ENCODE measurements around the gene SLC7A8. TPM values are rescaled to one million over a fixed set of nuclear protein-coding genes. Genes with fewer than 3 reads are reported as not detected.

Gene SLC7A8
- total RNA-seq, 1 donor from 2014 or later, result 1.8 TPM

DNA sequence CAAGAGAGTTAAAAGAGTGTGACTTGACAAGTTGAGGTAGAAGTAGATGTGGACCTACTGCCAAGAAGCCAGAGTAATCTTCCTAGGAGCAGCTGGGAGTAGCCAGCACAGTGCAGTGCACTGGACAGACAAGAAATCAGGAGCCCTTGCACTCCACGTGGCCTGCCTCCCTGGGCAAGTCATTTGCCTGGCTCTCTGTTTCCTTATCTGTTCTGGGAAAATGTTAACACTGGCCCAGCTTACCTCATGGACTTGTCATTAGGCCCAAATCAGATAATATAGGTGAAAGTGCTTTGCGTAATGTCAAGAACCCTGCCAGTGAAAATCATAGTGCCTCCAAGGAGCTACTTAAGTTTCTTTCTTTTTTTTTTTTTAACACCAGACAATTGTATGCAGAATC is 19.2 kb downstream of the SLC7A8 start:
- ATAC-seq (ENCODE audit: low read depth), result no peak
- intact Hi-C loops (cut with micrococcal nuclease), result no loop called here
- ChIA-PET POLR2A (no interaction called here), CTCF (no interaction called here)
- Mint-ChIP-seq H3K9me3 (no peaks in the 10 kb centered on the region), H3K4me3 (no peak overlapping the region), H3K27me3 (peaks cover 6% of the 10 kb centered on the region), H3K36me3 (ENCODE audit: low read depth) (no peaks in the 10 kb centered on the region), H3K4me1 (no peaks in the 10 kb centered on the region), H3K27ac (no peak overlapping the region)
- DNase-seq, result no peak
- no peak for TF ChIP-seq CTCF (IDR thresholded peaks at IDR 0.05)

GRCh38 chr14:23163830-23164229 is 19.6 kb downstream of the SLC7A8 start:
- Mint-ChIP-seq H3K9me3 (no peaks in the 10 kb centered on the region), H3K4me3 (no peak overlapping the region), H3K27ac (no peak overlapping the region), H3K36me3 (ENCODE audit: low read depth) (no peaks in the 10 kb centered on the region), H3K4me1 (no peaks in the 10 kb centered on the region), H3K27me3 (peaks cover 7% of the 10 kb centered on the region)
- ChIA-PET POLR2A (no interaction called here), CTCF (no interaction called here)
- no peak for DNase-seq
- no peak for TF ChIP-seq CTCF (IDR thresholded peaks at IDR 0.05)
- intact Hi-C loops (cut with micrococcal nuclease), result no loop called here
- ATAC-seq (ENCODE audit: low read depth), result no peak

DNA sequence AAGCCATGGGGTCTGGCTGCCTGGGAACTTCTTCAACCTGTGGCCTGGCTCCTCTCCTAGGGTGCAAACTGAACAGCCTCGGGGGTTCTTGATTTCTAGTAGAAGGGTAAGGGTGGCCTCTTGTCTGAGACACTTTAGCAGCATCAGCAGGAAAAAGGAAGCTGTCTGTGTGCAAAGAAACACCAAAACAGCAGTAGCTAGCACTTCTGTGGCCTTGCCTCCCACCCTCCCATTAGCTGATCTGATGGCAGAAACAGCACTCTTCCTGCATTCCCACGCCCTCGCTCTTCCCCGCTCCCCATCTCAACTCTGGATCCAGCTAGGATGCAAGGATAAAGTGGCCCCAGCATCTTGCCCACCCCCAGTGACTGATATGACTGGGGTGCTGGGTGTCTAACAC is 20.7 kb downstream of the SLC7A8 start:
- no peaks in the 10 kb centered on the region for H3K36me3 Mint-ChIP-seq (ENCODE audit: low read depth)
- CTCF ChIA-PET, result no interaction called here
- DNase-seq (no peak), ATAC-seq (ENCODE audit: low read depth) (no peak)
- POLR2A ChIA-PET, result no interaction called here
- no peak overlapping the region for H3K27ac Mint-ChIP-seq
- intact Hi-C loops (cut with micrococcal nuclease), result no loop called here
- H3K4me1 Mint-ChIP-seq, result no peaks in the 10 kb centered on the region
- H3K4me3 Mint-ChIP-seq, result no peak overlapping the region
- peaks cover 9% of the 10 kb centered on the region for H3K27me3 Mint-ChIP-seq
- no peaks in the 10 kb centered on the region for H3K9me3 Mint-ChIP-seq
- no peak for TF ChIP-seq CTCF (IDR thresholded peaks at IDR 0.05)

DNA sequence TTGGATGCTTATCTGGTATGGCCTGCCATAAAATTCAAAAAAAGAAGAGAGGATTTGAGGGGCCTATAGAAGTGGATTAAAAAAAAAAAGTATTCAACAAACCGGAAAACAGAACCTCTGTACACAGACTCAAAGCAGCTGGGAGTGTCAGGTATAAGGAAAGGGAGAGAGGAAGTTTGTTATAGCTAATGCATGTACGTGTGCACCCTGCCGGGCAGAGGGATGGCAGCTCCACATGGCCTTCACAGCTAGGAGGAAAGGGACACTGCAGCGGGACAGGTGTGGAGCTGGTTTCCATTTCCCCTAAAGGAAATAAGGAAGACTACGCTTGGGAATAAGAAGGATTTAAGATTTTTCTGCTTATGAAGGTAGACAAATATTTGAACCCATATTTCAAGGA is 21.5 kb downstream of the SLC7A8 start:
- no peaks in the 10 kb centered on the region for H3K9me3 Mint-ChIP-seq
- CTCF ChIA-PET, result interaction anchor here (0.7 kb wide), 1 partner anchor 140 kb away, joined by 3 read pairs; no protein-coding TSS in a partner anchor
- intact Hi-C loops (cut with micrococcal nuclease), result no loop called here
- no peaks in the 10 kb centered on the region for H3K4me1 Mint-ChIP-seq
- TF ChIP-seq CTCF (IDR thresholded peaks at IDR 0.05), result no peak
- H3K27me3 Mint-ChIP-seq, result peaks cover 10% of the 10 kb centered on the region
- no peak overlapping the region for H3K27ac Mint-ChIP-seq
- ATAC-seq (ENCODE audit: low read depth), result no peak
- POLR2A ChIA-PET, result no interaction called here
- H3K36me3 Mint-ChIP-seq (ENCODE audit: low read depth), result no peaks in the 10 kb centered on the region
- DNase-seq, result no peak
- no peak overlapping the region for H3K4me3 Mint-ChIP-seq

DNA sequence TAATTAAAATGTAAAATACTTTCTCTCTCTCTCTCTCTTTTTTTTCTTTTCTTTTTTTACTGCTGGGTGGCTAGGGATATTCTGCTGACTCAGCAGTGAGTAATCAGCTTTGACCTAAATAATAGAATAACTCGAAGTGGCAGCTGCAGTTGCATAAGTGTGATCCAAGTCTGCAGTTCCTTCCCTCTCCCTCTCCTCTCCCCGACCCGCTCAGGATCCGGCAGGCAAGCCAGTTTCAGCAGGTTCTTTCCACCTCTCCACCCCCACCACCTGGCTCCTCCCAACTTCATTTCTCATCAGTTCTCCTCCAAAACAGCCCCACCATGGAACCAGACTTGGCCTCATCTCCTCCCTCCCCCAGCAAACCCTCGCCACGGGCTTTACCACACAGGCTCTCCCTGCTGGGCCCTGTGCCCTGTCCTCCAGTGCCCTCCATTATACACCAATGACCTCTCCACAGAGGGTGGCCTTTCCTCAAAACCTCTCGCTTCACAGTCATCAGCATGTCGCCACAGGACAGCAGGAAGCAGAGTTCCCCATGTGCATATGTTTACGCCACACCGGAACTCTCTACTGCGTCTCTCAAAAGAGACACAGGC is 22.4 kb downstream of the SLC7A8 start:
- Mint-ChIP-seq H3K27me3 (peaks cover 10% of the 10 kb centered on the region), H3K4me1 (no peaks in the 10 kb centered on the region), H3K36me3 (ENCODE audit: low read depth) (no peaks in the 10 kb centered on the region), H3K9me3 (no peaks in the 10 kb centered on the region), H3K4me3 (no peak overlapping the region), H3K27ac (no peak overlapping the region)
- ChIA-PET CTCF (no interaction called here), POLR2A (no interaction called here)
- no peak for TF ChIP-seq CTCF (IDR thresholded peaks at IDR 0.05)
- DNase-seq (no peak), ATAC-seq (ENCODE audit: low read depth) (no peak)
- intact Hi-C loops (cut with micrococcal nuclease), result no loop called here

All from activated B cell treated with CpG ODN at 0.5 μM for 24 hours (primary cell).